ENCODE data around the gene ARMC12. TPM values are rescaled to one million over a fixed set of nuclear protein-coding genes. Genes with fewer than 3 reads are reported as not detected.
A peak's percentile ranks its signal among the peaks of the same experiment; 100 is the strongest.

ARMC12 gene
- total and polyA plus RNA-seq, 2 of the 13 experiments (the other 11 are each of a cell fraction or from before 2014, with no cell fraction given): 1.3 TPM; not detected in 1

DNA sequence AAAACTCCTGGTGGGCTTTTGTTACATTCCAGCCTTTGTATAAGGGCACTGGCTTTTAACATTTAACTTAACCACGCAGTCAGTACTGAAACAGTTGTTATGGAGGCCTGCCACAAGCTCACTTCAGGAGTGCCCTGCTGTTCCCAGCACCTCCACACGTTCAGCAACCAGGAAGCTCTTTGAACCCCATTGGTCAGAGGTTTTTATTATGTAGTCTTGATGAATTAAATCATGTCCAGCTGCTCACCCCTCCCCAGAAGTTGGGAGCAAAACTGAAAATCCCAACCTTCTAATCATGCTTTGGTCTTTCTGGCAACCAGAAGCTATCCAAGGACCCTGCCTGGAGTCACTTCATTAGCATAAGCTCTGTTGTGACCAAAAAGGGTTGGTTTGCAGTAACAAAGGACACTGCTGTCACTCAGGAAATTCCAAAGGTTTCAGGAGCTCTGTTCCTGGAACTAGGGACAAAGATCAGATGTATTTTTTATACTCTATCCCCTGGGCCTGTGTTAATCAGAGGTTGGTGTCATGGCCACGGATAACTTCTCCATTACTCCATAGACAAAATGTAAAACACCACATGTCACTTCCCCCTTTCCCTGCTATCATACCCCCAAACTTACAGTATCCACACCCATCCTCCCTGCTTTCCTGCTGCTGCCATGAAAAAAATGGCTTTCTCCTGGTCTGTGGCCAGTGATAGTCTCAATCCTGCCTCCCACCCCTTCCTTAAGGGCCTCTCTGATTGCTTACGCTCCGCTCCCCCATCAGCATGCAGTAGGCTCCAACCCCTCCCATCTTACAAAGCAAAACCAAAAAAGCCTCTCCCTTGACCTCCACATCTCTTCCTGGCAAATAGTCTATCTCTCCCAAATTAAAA lies 3.1 kb downstream of the ARMC12 start (continued):
- TF ChIP-seq, protein P1, sequence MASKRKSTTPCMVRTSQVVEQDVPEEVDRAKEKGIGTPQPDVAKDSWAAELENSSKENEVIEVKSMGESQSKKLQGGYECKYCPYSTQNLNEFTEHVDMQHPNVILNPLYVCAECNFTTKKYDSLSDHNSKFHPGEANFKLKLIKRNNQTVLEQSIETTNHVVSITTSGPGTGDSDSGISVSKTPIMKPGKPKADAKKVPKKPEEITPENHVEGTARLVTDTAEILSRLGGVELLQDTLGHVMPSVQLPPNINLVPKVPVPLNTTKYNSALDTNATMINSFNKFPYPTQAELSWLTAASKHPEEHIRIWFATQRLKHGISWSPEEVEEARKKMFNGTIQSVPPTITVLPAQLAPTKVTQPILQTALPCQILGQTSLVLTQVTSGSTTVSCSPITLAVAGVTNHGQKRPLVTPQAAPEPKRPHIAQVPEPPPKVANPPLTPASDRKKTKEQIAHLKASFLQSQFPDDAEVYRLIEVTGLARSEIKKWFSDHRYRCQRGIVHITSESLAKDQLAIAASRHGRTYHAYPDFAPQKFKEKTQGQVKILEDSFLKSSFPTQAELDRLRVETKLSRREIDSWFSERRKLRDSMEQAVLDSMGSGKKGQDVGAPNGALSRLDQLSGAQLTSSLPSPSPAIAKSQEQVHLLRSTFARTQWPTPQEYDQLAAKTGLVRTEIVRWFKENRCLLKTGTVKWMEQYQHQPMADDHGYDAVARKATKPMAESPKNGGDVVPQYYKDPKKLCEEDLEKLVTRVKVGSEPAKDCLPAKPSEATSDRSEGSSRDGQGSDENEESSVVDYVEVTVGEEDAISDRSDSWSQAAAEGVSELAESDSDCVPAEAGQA (IDR thresholded peaks at IDR 0.05; ENCODE audit: low read depth): no peak; the same call in 1 of the 2 replicates
- TF ChIP-seq, protein P1 (CRISPR knock-in tag; IDR thresholded peaks at IDR 0.05; ENCODE audit: borderline replicate concordance): no peak
- TF ChIP-seq FOXP1 (IDR thresholded peaks at IDR 0.05) (no peak), FOXP1 (CRISPR knock-in tag; IDR thresholded peaks at IDR 0.05) (peak; percentile 54), NCOA1 (CRISPR knock-in tag; IDR thresholded peaks at IDR 0.05) (no peak), FOXK2 (IDR thresholded peaks at IDR 0.05) (peak; percentile 42; the same call in 1 of the 2 replicates), ATRX (CRISPR knock-in tag; IDR thresholded peaks at IDR 0.05; ENCODE audit: borderline replicate concordance) (no peak)
- TF ChIP-seq, protein P2, sequence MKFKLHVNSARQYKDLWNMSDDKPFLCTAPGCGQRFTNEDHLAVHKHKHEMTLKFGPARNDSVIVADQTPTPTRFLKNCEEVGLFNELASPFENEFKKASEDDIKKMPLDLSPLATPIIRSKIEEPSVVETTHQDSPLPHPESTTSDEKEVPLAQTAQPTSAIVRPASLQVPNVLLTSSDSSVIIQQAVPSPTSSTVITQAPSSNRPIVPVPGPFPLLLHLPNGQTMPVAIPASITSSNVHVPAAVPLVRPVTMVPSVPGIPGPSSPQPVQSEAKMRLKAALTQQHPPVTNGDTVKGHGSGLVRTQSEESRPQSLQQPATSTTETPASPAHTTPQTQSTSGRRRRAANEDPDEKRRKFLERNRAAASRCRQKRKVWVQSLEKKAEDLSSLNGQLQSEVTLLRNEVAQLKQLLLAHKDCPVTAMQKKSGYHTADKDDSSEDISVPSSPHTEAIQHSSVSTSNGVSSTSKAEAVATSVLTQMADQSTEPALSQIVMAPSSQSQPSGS (CRISPR knock-in tag; IDR thresholded peaks at IDR 0.05): no peak
- TF ChIP-seq, protein P3, sequence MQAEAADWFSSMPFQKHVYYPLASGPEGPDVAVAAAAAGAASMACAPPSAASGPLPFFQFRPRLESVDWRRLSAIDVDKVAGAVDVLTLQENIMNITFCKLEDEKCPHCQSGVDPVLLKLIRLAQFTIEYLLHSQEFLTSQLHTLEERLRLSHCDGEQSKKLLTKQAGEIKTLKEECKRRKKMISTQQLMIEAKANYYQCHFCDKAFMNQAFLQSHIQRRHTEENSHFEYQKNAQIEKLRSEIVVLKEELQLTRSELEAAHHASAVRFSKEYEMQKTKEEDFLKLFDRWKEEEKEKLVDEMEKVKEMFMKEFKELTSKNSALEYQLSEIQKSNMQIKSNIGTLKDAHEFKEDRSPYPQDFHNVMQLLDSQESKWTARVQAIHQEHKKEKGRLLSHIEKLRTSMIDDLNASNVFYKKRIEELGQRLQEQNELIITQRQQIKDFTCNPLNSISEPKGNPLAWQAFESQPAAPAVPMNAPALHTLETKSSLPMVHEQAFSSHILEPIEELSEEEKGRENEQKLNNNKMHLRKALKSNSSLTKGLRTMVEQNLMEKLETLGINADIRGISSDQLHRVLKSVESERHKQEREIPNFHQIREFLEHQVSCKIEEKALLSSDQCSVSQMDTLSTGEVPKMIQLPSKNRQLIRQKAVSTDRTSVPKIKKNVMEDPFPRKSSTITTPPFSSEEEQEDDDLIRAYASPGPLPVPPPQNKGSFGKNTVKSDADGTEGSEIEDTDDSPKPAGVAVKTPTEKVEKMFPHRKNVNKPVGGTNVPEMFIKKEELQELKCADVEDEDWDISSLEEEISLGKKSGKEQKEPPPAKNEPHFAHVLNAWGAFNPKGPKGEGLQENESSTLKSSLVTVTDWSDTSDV (CRISPR knock-in tag; IDR thresholded peaks at IDR 0.05): no peak
- TF ChIP-seq, protein P4, sequence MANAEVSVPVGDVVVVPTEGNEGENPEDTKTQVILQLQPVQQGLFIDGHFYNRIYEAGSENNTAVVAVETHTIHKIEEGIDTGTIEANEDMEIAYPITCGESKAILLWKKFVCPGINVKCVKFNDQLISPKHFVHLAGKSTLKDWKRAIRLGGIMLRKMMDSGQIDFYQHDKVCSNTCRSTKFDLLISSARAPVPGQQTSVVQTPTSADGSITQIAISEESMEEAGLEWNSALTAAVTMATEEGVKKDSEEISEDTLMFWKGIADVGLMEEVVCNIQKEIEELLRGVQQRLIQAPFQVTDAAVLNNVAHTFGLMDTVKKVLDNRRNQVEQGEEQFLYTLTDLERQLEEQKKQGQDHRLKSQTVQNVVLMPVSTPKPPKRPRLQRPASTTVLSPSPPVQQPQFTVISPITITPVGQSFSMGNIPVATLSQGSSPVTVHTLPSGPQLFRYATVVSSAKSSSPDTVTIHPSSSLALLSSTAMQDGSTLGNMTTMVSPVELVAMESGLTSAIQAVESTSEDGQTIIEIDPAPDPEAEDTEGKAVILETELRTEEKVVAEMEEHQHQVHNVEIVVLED (CRISPR knock-in tag; IDR thresholded peaks at IDR 0.05; ENCODE audit: borderline replicate concordance): no peak

Data from HepG2 (cell line).